HuH-7 (cell line): ENCODE measurements around the gene PAFAH1B1.
"Not testable (repeated sequence)": the region's sequence is repeated elsewhere in the genome, so short reads cannot be mapped to it uniquely, and the experiment has no call there.

Experiments
- DNase-seq: peaks from one replicate; pipeline ENCODE4 v3.0.0; 2011; ENCODE audit warnings: low spot score

Gene PAFAH1B1

DNA sequence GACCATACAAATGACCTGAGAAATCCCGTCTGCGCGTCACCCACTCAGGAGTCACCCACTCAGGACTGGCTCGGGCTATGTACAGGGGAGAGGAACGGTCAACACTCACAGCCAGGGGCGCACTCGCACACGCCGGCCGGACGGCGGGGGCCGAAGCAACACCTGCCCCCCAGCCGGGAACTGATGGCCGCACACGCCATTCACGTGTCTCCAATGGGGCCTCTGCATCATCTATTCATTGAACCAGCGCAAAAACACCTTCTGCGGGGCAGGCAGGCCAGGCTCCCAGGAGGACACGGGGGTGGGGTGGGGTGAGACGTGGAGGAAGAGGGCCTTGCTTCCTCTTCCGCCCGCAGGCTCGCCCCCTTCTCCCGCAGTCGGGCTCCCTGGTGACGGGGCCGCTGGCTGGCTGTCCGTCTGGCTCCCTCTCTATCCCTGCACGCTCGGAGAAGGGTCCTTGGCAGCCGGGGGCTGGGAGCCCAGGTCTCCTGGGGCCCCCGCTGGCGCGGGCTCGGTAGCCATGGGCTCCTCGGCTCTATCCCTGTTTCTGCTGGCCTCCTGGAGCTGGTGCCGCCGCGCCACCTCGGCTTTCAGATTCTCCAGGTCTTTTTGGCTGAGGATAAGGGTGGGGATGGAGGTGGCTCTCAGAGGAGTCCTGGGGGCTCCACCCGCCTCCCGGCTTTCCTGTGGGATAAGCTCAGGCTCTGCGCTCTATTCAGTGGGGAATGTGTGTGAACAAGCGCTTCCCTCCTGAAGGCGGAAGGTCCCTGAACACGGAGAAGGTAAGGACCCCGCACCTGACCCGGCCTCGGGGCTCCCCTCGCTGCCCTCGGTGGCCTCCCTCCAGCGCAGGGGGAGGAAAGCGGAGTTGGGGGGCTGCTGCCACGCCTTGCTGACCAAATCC, 97.0 kb downstream of the PAFAH1B1 start:
- DNase-seq = no peak

DNA sequence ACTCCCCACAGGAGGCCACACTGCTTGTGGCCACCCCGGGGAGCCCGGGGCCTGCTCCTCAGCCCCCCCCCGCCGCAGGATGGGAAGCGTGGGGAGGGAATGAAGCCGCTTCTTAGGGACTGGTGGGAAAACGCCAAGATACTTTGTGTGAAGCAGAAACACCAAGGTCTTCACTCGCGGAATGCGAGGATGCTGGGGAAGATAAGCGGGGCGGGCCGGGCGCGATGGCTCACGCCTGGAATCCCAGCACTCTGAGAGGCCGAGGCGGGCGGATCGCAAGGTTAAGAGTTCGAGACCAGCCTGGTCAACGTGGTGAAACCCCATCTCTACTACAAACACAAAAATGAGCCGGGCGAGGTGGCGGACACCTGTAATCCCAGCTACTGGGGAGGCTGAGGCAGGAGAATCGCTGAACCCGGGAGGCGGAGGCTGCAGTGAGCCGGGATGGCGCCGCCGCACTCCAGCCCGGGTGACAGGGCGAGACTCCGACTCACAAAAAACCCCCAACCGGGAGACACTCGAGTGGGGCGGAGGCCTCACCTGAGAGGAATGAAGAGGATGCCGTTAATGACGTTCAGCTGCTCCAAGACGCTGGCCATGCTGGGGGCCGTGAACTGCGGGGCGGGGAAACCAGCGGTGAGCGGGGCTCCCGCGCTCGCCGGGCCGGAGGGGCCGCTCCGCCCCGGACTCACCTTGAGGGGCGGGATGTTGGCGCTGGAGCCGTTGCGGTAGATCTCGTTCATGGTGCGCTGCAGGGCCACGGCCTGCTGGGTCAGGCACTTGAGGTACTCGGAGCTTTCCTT, 97.8 kb downstream of the PAFAH1B1 start:
- DNase-seq = no peak

DNA sequence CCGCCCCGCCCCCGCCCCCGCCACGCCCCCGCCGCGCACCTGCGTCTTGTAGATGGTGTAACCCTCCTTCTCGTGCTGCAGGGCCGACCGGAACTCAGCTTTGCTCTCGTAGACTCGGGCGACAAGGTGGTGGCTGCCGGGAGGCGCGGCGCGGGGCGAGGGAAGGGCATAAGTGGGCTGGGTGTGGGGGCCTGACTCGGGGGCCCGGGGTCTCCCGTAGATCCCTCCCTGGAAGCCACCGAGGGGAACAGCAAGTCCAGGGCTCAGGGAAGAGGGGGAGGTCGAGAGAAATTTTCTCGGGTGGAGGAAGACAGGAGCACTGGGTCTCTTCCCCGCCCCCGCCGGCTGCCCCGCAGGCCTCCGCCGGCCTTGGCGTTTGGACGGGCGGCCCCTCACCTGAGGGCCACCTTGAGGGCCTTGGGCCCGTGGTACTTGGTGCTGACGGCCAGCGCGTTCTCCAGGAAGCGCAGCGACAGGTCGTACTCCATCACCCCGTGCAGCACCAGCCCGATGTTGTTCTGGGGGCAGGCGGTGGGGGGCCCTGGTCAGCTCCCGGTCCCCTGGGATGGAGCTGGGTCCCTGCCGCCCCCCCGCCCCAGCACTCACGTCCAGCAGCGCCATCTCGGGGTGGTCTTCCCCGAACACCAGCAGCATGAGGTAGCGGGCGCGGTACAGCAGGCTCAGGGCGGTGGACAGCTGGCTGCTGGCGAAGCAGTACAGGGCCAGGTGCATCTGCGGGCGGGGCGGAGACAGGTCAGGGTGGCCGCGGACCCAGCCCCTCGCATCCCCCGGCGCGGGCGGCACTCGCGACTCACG, 98.7 kb downstream of the PAFAH1B1 start:
- DNase-seq = no peak

DNA sequence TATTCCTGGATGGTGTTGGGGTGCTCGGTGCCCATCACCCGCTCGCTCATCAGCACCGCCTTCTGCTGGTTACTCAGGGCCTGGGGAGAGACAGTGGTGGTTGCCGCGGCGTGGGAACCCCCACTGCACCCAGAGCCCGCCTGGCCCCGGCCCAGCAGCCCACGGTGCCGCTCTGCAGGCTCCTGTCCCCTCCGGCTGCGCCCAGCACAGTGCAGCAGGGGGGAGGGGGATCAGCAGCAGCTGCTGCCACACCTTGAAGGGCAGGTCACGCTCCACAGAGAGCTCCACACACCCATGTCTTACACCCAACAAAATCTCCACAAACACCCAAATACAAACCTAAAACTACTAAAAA, 99.3 kb downstream of the PAFAH1B1 start:
- no peak for DNase-seq

DNA sequence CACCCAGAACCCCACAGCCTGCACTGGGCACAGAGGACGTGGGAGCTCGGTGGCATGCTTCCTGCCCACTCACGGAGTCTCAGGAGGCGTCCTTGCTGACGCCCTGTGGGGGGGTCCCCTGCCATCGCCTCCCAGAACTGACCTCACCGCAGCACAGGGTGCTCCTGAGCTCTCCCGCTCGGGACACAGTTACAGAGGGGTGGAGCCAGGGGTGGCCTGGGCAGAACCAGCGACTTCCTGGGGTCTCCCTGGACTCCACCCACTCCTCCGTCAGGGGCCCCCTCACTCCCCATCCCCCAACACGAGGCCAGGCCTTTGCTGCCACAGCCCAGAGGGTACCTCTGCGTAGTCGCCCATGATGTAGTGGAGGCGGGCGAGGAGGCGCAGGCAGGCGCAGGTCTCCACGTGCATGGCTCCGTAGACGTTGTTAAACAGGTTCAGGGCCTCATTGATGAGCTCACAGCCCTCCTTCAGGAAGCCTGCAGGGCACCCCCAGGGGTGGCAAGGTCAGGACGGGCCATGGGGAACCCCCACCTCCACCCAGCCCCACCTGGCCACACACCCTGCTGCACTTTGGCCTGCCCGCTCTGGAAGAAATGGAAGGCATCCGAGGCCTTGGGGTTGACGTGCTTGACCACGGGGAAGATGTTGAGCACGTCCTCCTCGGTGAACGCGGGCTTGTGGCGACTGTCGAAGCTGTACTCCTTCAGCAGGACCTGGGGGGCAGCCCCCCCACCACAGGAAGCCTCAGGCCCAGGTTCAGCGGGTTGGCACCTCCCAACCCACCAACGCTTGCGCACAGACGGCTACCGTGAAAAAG, 100.3 kb downstream of the PAFAH1B1 start:
- DNase-seq = no peak

DNA sequence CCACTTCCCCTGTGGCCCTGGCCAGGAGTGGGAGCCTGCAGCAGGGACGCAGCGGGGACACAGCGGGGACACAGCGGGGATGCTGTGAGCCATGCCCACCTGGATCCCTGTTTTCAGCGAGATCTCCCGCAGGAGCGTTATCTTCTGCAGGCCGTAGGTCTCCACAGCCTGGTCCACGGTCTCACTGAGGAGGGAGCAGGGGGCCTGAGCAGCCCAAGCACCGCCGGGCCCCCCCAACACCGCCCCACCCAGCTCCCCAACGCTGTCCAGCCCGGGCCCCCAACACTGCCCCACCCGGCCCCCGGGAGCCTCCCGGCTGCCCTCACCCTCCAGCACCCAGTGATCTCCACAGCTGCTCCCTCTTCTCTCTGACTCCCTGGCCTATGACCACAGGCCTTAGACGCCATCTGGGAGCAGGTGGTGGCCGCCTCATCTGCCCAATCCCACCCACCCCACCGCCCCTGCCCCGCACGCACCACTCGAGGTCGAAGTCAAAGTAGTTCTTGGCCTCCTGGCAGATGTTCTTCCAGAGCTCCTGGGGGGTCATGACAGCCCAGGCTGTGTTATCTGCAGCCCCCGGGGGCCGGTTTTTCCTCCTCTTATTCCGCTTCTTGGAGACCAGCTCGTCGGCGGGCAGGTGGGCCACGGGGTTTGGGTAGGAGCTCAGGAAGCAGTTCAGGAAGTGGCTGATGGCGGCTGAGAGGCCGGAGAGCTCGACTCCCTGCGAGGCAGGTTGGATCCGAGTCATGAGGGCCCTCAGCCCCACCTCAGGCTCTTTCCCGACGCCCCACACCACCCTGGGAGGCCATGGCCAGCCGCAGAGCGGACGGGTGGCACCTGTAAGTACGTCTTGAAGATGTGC, 101.2 kb downstream of the PAFAH1B1 start:
- DNase-seq = no peak

DNA sequence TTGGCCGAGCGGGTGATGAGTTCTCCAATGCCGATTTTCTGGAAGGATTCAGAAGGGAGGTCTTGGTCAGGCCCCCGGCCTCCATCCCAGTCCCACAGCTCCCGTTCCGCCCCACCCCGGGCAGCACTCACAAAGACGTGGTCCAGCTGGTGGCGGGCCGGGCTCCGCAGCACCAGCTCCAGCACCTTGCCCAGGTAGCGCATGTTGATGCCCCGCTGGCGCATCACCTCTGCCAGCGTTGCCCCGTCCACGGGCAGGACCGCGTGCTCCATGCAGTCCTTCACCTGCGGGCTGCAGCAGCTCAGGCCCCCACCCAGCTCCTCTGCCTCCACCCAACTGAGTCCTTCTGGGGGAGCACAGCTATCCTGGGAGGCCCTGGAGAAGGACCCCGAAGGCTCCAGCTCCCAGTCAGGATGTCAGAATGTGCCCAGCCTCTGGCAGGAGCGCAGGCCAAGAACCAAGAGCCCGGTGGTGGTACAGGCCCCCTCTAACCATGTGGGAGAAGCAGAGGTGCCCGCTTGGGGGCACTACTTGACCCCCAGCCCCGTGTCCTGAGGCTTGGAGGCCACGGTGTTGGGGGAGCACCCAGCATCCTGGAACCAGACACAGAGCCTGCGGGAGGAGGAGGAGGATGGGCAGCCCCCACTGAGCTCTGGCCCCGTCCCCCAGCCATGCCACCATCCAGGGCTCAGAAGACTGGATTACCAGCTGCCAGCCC, 101.9 kb downstream of the PAFAH1B1 start:
- no peak for DNase-seq

DNA sequence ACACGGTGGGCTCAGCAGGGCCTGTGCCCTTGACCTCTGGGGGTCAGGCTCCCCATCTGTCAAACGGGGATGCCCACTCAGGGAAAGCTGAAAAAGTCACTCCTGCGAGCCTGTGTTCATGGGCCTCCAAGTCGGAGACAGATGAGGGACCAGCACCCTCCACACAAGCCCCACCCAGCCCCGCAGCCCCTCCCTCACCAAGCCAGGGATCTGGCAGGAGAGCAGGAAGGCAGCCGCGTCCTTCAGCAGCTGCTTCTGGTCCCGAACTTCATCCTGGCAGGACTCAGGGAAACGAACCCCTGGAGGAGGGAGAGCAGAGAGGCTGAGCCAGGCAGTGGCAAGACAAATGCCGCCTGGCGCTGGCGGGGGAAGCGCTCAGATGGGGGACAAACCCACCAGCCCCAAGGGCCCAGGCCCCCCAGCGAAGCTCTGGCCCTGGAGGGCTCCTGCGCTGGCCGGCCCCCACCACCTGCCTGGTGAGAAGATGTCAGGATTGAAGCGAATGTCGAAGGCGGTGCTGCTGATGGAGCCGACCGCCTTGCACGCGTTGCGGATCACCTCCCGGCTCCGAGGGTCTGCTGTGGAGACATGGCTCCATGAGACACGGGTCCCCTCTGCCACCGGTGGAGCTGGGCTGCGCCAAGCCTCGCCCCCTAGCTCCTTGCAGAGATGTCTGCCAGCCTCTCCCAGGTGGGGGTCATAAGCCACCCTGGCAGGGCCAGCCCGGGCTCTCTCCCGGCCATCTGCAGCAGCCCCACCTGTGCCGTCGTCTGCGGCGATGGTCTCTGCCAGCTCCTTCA, 102.7 kb downstream of the PAFAH1B1 start:
- DNase-seq = no peak

DNA sequence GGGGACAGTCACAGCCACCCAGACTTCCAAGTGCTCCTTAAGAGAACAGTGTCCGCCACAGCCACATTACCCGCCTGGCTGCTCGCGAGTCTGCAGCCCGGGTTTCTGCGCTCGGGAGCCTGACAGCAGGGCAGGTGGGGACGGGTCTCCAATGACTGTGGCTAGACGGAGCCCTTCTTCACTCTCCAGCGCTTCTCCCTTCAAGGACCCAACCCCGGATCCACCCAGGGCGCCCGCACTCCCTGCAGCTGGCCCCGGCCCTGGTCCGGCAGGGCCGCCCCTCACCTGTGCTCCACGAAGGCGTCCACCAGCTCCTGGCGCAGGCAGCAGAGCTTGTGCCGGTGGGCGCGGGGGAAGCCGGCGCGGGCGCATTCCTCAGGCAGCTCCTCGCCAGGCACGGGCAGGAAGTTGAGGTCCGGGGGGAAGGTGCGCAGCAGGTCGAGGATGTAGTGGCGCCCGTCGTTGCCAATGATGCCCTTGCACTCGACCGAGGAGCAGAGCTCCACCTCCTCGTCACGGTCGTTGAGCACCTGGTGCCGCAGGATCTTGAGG, 104.2 kb downstream of the PAFAH1B1 start:
- DNase-seq = no peak

DNA sequence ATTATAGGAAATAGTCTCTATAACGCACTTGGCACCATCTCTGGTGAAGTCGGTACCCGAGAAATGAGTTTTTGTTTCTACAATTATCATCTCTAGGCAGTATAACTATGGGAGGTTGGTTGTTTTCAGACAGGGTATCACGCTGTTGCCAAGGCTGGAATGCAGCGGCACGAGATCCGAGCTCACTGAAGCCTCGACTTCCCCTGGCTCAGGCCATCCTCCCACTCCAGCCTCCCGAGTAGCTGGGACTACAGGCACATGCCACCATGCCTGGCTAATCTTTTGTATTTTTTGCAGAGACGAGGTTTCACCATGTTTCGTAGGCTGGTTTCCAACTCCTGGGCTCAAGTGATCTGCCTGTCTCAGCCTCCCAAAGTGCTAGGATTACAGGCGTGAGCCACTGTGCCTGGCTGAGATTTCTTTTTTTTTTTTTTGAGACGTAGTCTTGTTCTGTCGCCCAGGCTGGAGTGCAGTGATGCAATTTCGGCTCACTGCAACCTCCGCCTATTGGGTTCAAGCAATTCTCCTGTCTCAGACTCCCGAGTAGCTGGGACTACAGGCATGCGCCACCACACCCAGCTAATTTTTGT, 105.9 kb downstream of the PAFAH1B1 start:
- DNase-seq = not testable (repeated sequence)

DNA sequence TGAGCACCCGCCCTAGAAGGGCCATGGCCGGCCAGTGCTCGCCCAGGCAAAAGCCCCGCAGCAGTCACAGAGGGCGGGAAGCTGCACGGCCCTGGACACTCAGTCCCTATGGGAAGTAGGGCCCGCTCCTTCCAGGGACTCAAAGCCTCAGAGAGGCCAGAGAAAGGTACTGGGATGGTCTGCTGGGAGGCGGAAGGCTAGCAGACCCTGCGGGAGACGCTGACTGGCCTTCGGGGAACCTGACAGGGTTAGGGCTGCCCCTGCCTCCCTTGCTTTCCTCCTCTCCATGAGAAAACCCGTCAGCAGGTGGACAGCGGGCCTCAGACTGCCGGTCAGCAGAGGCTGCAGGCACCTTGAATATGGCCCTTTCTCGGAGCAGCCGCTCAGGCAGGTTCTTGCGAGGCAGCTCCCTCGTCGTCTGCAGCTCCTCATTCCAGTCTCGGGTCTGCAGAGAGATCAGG, 106.6 kb downstream of the PAFAH1B1 start:
- no peak for DNase-seq

DNA sequence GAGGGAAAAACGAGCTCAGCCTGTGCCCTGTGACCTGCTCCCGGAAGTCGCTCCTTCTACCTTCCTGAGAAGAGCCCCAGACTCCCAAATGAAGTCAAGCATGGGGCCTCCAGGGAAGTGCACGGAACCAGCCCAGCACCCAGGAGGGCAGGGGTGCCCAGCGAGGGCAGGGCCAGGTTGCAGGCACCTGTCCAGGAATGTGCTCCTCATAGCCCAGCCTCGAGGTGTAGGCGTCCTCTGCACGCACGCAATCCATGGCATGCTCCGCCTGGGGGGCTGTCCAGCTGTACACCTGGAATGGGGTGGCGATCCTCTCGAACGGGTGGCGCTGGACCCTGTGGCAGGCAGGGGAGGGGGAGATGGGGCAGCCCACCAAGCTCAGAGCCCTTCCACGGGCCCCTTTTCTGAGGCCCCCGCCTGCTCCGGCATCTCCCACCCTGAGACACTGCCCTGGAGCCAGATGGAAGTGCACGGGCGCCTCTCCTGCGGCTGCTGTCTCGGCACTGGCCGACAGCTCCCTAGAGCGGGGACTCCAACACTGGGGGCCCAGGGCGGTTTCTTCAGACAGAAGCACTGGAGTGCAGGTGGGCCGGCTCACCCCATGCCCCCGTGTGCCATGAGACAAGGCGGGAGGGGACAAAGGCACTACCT, 107.2 kb downstream of the PAFAH1B1 start:
- DNase-seq = no peak

DNA sequence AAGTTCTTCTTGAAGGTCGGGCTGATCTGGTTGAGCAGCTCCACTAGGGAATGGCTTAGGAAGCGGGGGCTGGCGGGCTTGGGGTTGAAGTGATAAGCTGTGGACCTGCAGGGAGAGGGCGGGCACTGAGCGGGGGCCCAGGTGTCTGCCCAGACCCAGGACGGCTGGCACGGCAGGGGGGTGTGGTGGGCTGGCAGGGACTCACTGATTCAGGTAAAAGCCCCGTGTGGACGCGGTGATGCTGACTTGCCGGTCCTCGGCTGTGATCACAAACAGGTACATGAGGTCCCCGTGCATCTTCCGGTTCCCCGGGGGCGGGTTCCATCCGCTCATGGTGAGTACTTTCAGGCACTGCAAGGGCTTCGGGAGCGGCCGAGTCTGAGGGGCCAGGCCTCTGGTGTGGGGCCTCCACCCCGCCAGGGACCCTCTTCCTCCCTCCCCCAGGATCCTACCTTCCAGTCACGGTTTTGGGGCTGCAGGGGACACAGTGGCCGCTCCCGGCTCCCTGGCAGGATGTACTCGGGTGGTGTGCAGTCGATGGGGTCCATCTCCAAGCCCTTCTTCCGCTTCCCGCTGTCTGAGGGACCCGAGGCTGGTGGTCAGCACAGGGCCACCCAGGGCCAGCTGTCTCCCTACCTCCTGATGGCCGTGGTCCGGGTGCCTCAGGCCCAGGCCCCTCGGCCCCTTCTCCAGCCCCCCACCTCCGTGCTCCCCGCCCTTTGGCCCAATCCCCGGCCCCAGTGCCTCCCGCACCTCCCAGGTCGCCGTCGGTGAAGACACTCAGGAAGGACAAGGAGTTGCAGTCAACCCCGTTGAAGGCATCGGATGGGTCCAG, 107.9 kb downstream of the PAFAH1B1 start:
- no peak for DNase-seq

DNA sequence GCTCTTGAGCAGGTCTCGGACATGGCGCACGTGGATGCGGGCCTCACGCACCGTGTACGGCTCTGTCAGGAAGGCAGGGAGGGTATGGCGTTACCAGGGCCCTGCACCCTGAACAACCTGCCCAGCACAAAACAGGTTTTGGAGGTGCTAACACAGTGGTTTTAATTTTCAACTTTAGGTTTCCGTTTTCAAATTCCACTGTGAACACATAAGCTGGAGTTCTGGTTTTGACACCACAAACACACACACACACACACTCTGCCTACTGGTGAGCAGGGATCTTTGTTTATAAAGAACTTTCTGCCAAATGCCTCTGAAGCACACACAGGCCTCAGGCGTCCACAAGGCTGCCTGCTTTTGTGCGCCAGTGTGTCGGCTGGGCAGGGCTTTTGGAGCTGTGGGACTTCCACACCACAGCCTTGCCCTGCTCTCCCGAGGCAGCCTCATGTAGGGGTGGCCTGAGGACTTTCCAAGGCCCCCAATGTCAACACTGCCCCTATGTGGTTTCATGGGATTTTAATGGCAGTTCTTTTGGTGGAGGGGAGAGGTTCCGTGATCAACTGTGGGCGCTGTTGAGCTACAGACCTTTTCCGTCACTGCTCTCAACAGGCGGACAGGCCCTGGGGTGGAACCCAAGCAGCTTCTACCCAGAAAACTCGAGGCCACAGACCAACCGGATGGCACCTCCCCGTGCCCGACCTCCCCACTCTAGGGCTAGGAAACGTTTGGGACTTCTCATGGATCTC, 108.7 kb downstream of the PAFAH1B1 start:
- DNase-seq = no peak

DNA sequence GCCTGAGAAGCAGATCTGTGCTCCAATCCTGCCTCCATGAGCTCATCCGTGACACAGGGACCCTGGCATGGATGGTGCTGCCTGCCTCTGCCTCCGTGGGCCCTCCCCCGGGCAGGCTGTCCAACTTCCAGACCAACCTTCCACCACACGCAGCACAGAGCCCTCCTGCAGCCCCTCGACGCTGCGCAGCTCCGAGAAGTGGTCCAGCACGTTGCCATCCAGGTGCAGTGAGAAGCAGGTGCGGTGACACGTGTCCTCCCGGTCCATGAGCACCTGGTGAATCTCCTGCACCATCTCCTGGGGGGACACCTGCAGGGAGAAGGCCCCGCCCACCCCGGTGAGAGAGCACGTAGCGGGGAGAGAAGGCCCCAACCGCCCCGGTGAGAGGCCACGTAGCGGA, 109.7 kb downstream of the PAFAH1B1 start:
- no peak for DNase-seq

DNA sequence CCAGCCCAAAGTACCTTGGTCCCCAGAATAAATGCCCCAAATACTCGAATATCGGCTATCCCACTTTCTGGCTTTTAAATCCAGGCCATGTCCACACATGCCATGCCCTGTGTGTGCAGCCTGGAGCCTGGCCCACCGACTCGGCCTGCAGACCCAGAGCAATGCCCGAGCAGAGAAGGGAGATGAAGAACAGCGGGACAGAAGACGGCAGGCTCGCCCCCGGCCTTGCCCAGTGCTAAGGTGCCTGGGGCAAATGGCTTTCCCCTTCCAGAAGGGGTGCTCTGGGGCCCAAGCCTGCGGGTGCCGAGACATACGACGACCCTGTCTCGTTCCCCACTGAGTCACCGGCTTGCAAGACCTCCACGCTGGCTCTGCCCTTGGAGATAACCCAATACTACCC, 110.2 kb downstream of the PAFAH1B1 start:
- DNase-seq = no peak
